Glomerular endothelial cell (primary cell): ENCODE results near the gene EME2. TPM values are rescaled to one million over a fixed set of nuclear protein-coding genes. Genes with fewer than 3 reads are reported as not detected.

Source experiments
- DNase-seq: peaks from one replicate; pipeline ENCODE4 v3.0.0-alpha.2; 2011; ENCODE audit warnings: low read depth, low spot score; ENCODE audit errors: extremely low read depth
- total RNA-seq: library from RNA; depleted of rRNA; stranded (reverse); fragments of >200 nt; gene quantifications from 2 replicates; pipeline ENCODE4 v1.2.3, GENCODE V29; 2015

EME2 gene
- total RNA-seq, 1 donor from 2014 or later = 8.8 TPM

DNA sequence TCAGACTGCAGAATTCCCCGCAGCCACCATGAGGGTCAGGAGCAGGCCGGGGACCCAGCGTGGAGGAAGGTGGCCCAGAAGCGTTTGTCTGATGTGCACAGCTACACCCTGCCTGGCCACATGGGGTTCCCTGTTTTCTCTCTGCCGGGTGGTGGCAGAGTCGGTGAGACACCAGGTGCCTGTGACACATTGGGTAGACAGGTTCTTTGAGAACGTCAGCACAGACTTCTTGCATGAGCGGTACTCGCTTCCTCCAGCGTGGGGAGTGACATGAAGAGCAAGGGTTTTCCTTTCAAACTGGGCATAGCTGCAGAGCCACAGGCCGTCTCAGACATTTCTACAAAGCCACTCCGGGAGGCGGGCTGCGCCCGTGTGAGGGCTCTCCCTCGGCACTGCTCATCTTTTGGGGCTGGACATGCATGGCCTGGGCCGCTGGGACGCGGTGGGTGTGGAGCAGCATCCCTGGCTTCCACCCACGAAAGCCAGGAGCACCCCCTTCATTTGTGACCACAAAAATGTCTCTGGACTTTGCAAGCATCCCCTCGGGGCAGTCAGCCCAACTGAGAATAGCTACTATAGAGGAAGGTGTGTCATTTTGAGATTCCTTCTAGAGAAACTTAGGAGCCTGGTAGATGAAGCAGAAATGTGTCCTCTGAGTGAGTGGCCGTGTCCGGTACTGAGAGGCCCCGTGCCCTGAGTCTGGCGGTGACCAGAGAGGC is 27.3 kb upstream of the EME2 start:
- DNase-seq = no peak

DNA sequence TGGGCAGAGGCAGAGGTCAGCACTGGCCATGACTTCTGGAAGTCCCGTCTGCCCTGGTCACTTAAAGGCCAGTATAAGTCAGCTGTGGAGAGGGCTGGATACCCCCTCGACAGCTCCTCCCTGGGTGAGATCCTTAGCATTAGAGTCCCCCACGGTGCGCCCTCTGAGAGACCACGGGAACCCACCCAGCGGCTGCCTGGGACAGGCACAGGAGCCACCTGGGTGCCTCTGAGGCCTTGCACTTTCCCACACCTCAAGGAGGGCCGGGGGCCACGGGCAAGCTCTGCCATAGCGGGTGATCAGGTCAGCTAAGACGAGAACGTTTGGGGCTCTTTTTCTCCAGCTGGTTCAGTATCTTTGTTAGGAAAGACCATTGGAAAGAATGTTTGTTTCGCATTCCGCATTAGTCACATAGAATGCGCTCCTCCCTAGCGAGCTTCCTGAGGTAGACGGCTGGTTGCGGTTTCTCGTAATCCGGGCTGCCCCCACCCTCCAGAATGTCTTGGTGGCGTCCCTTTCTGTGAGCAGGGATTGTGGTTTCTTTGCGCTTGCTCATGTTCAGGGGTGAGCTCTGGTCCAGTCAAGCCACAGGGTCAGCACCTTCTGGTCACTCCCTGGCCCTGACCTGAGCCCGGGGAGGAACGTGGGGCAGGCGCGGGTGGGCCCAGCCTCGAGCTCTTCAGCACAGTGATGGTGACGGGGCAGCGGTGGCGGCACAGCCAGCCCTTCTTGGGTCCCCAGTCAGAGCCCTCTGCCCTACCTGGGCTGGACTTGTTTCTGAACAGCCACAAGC is 26.5 kb upstream of the EME2 start:
- no peak for DNase-seq

DNA sequence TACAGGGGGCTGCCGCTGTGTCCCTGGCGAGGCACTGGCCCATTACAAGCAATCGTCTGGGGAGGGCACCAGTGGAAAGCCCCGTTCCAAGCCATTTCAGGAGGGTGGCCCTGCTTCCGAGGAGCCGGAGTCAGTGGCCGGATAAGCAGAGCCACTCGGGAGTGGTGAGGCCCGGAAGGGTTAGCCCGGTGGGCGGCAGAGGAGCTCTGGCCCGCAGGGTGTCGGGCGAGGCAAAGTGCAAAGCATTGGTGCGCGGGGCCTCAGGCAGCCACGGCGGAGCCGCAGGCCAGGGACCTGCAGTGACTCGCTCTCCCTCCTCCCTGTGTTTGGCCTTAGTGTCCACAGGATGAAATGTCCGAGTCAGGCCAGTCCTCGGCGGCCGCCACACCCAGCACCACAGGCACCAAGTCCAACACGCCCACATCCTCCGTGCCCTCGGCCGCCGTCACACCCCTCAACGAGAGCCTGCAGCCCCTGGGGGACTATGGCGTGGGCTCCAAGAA is 25.9 kb upstream of the EME2 start:
- no peak for DNase-seq

DNA sequence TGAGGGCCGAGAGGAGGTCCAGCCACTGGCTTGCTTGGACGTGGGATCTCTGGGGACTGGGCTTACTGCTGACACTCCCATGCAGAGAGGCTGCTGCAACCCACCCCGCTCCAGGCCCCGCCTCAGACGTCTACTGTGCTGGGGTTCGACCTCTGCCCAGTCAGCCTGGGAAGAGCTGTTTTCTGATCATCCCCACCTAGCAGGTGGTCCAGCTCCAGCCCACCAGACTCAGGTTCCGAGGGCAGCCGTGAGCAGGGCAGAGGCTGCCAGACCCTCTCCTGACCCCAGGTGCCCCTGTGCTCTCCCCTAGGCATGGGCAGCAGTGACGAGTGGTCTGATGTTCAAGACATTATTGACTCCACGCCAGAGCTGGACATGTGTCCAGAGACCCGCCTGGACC is 24.7 kb upstream of the EME2 start:
- no peak for DNase-seq

DNA sequence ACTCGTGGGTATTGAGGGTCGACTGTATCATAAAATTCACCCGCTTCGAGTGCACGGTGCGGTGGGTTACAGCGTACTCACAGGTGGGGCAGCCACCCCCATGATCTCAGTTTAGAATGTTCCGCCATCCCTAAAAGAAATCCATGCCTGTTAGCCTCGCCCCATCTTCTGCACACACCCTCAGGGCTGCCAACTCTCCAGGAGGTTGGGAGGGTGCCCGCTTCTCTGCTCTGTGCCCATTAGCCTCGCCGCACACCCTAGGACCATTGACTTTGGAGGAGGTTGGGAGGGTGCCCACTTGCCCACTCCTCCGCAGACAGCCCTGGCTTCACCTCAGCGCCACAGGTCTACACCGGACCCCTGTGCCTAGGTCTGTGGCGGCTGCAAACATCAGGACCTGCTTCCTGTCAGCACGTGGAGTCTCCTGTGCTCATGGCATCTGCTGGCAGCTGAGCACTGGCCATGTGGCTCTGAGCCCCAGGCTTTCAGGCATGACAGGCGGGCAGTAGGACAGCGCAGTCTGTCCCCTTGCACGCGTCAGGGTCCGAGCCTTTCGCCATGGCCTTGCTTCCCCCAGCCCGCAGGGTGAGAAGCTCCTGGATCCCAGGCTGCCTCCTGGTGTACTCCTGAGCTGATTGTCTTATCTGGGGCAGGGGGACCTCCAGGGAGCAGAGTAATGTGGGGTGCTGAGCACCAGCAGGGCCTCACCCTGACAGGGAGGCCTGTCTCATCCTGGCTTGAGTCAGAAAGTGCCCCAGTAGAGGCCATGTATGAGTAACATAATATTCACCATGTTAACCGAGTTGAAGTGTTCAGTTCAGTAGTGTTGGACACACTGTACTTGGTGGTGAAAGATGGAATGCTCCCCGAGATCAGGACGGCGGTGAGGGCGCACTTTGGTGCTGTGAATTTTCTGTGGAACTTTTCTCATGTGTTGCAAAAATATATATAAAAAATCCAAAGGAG is 23.2 kb upstream of the EME2 start:
- no peak for DNase-seq

DNA sequence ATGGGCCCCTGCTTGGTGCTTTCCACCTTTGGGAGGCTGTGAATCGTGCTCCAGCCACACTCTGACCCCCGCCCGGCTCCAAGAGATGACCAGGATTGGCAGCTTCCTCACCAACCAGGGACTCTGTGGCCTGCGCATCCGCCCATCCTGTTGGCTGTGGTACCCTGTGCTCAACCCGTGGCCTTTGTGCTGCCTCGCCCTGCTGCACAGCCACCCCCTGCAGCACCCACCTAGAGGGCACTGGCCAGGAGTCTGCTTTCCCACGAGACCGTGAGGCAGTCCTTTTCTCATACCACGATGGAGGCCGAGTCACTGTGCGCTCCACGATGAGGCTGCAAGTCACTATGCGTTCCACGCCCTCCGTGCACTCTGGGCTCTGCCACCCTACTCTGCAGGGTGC is 20.7 kb upstream of the EME2 start:
- DNase-seq = no peak

DNA sequence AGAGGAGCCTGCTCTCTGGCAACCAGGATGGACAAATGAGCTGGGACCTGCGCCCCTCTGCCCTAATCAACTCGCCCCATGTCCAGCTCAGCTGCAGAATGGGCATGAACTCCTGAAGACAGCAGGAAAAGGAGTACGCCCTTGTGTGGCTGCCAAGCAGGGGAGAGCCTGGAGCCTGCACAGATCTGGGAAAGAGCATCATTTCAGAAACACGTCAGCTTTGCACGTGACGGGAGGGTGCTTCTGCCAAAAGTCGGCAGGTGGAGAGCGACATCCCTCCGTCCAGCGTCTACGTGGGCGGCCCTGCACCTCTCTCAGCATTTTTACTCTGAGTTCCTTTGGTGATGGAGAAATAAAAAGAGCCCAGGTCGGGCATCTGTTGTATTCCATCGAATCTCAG is 19.8 kb upstream of the EME2 start:
- no peak for DNase-seq

DNA sequence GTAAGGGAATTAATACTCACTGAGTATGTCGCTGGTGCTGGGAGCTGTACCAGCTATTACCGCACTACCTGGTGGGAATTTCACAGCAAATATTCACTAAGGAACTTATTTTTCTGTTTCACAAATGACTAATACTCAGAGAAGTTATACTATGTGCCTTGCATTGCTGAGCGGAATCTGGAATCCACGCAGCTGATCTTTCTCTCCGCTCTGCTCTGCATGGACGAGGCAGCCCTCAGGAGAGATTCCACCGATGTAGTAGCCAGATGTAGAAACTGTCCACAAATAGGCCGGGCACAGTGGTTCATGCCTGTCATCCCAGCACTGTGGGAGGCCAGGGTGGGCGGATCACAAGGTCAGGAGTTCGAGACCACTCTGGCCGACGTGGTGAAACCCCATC is 18.4 kb upstream of the EME2 start:
- DNase-seq = no peak

DNA sequence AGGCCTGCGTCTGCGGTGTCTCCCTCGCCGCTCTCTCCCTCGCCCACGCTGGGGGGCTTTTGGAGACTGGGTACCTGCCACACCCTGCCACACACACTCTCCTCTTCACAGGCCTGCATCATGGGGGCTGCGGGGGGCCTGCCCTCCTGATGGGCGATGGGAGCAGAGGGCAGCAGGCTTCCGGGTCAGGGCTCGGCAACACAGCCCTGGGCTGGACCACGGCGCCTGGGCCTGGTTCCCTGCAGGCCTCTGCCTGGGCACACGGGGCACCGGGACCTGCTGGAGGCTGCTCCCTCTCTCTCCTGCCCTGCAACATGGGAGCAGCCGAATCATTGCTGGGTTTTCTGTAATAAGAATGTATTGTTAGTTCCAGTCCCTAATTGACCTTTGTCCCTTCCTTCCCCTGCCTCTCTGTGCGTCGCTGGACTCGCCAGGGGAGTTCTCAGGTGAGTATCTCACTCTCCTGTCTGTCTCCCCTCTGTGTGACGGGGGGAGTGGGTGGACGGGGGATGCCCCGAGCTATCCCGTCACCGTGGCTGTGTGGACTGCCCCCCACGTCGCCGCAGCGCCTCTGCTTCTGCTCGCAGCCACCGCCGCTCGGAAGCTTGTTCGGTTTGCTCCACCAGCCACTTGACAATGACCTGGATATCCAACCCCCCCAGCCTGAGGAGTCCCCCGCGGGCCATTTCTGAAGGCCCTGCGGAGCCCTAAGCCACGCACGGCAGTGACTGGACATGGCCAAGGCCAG is 14.7 kb upstream of the EME2 start:
- DNase-seq = no peak

DNA sequence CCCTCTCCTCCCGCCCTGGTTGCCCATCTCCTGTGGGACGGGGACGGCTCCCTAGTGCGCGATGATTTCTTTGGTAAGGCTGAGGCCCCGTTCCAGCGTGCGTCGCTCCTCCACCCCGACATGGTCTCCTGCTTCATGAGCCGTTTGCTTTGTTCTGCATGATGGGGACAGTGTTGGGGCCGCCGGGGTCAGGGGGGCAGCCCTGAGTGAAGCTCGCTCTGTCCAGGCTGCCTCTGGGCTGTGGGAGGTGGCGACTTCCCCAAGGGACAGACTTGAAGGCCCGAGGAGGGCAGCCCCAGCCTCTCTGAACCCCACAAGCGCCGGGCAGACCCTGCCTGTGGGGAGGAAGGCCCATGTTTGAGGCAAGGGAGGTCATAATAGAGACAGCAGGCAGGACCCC is 13.7 kb upstream of the EME2 start:
- no peak for DNase-seq

DNA sequence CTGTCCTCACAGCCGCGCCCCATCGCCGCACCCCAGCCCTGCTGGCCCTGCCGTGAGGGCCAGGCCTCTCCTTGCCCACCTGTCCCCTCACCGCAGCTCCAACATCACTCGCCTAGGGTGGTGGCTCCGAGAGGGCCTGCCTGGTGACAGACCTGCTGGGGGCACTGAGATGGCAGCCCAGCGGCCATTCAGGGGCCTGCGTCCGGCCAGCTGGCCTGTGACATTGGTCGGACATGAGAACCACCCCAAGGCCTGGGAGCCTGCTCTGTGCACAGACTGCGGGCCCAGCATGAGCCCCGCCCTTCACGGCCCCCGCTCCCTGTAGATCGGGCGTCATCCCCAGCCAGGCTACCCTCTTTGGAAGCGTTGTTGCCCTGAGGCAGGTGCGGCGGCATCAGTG is 13.1 kb upstream of the EME2 start:
- DNase-seq = no peak

DNA sequence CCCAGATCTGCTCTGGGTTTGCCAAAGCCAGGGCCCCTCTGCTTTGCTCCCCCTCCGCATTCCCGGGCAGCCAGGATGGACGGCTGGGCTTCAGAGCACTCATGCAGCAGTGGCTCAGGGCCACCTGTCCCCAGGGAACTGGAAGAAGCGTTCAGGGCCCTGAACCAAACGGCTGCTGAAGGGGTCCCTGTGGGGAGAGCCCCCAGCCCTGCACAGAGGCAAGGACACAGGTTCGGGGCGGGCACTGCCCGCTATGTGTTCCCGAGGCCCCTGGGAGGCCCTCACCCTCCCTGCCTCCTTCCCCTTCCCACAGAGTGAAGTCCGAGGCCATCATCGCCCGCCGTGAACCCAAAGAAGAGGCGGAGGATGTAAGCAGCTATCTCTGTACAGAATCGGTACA is 11.7 kb upstream of the EME2 start:
- DNase-seq = no peak

DNA sequence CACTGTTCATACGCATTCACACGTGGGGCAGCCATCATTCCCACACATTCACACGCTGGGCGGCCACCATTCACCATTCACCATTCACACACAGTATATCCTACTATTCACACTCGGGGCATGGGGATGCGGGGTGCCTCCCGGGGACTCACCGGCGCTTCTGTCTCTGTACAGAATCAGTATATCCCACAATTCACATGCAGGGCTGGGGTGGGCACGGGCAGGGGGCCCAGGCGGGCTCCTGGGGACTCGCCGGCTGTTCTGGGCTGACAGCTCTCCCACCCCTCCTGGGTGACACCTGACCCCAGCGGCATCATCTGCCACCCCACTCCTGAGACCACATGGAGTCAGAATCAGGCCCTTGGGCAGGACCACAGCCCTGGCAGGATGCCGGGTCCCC is 10.9 kb upstream of the EME2 start:
- DNase-seq = no peak

DNA sequence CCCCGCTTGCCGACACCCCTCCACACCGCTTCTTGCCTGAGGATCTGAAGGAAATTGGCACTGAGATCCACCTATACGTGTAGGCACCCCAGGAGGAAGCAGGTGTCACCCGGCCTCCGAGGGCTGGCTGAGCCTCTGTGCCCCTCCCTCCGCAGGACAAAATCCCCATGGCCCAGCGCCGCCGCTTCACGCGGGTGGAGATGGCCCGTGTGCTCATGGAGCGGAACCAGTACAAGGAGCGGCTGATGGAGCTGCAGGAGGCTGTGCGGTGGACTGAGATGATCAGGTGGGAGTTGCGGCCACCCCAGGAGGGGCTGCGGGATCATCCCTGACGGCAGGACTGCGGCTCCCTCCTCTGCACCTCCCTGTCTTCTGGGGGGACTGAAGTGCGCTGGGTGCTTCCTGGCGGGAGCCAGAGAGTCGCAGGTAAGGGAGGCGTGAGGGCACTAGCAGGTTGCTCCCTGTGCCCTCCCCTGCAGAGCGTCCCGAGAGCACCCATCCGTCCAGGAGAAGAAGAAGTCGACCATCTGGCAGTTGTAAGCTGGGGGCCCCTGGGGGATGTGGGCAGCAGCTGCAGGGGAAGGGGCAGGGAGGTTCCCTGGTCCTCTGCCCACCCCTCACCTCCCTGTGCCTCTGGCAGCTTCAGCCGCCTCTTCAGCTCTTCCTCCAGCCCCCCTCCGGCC is 10.3 kb upstream of the EME2 start:
- no peak for DNase-seq

DNA sequence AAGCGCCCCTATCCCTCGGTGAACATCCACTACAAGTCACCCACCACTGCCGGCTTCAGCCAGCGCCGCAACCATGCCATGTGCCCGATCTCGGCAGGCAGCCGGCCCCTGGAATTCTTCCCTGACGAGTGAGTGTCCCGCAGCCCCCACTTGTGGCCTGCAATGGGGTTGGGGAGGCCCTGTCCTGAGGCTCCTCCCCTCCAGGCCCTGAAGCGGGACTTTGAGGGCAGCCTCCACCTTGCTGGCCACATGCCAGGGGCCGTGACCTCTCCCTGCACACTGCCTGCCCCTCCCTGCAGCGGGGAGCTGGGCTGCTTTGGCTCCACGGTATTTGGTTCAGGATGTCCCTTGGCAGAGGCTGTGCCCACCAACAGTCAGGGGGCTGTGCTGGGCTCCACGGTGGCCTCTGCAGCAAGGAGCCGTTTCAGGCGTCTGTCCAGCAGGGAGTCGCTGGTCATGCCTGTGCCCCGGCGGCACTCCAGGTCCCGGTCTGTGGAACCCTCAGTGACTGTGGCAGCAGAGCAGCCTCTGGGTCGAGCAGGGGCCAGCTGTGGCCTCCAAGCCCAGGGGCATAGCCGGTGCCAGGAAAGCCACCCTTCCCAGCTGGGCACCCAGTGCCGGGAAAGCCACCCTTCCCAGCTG is 9.6 kb upstream of the EME2 start:
- DNase-seq = no peak

DNA sequence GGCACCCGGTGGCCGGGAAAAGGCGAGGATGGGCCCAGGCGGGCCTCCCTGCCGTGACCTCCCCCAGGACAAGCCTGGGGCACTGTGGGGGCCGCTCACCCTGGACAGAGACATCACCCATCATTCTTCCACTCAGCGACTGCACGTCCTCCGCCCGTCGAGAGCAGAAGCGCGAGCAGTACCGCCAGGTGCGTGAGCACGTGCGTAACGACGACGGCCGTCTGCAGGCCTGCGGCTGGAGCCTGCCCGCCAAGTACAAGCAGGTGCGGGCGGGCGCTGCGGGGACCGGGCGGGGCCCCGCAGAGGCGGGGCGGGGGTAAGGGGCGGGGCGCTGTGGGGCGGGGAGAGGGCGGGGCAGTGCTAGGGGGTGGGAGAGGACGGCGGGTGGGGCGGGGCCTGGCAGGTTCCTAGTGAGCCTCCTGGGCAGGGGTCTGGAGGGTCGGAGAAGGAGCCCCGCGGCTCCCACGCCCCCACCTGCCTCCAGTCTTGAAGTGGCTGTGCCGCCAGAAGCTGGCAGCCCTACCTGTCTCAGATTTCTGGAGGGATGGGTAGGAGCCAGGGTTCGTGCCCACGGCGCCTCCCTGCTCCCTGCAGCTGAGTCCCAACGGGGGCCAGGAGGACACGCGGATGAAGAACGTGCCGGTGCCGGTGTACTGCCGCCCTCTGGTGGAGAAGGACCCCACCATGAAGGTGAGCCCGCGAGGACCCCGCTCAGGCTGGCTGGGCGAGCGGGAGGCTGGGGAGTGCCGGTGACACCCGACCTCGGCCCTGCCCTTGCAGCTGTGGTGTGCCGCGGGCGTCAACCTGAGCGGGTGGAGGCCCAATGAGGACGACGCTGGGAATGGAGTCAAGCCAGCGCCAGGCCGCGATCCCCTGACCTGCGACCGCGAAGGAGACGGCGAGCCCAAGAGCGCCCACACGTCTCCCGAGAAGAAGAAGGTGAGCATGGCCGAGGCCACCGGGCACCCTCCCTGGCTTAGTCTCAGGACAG is 8.8 kb upstream of the EME2 start:
- no peak for DNase-seq

DNA sequence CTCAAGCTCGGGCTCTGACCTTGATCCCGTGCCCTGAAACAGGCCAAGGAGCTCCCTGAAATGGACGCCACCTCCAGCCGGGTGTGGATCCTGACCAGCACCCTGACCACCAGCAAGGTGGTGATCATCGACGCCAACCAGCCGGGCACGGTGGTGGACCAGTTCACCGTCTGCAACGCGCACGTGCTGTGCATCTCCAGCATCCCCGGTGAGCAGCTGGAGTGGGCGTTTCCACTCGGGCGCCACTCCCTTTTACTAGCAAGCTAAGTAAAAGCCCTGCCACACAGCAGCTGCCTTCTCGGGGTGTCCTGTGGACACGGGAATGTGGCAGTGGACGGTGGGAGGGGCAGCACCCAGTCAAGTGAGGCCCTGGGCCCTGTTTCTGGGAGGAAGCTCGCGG is 7.6 kb upstream of the EME2 start:
- DNase-seq = no peak

DNA sequence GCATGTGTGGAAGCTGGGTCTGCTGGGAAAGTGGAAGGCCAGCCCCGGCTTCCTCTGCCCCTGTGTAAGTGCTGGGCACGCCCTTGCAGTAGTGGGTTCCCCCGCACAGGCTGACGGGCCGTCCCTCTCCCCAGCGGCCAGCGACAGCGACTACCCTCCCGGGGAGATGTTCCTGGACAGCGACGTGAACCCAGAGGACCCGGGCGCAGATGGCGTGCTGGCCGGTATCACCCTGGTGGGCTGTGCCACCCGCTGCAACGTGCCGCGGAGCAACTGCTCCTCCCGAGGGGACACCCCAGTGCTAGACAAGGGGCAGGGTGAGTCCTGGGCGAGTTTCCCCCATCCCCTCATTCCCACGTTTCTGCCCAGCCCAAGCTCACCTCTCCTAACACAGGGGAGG is 6.8 kb upstream of the EME2 start:
- DNase-seq = no peak
